GM12874 (cell line): ENCODE data around the gene MAPK10.

Experiments
- CTCF ChIP-seq: IDR thresholded peaks from 2 replicates; pipeline ENCODE4 v1.5.1; 2011; ENCODE audit warnings: low read depth, mild to moderate bottlenecking, control low read depth, low read length, moderate library complexity; ENCODE audit not compliant: insufficient read depth

MAPK10 gene

DNA sequence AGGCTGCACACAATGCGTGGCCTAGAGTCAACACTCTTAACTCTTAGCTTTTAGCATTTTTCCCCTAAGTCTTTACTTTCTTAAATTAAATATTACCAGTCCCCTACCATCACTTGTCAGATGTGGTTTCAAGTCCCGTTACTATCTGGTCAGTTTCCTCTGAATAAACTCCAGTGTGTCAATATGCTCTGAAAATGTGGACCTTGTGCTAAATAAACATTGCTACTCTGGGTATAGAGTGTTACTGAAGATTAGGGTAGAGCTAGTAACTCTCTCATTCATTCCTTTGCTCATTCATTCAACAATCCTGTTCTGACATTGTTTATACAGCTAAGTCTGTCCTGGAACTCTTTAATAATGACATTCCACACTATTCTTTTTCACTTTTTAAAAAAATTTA lies 251.0 kb downstream of the MAPK10 start:
- TF ChIP-seq CTCF, result no peak

- TF ChIP-seq CTCF, result no peak
Measured at GRCh38 chr4:86108137-86108536, 251.7 kb downstream of the MAPK10 start.

DNA sequence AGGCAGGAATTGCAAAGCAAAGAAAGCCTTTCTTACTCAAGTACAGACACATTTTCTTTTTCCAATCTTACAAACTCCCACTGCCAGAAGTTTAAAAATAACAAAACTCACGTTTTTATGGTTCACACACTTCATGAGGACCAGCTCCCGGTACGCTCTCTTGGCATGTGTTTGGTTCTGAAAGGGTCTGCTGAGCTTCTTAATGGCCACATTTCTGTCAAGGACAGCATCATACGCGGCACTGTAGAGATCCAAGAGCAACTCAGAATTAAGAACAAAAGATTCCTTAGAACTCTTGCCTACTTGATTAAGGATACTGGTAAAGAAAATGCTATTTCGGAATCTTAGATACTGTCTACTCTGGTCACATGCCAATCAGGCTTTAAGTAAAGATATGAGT lies 252.7 kb downstream of the MAPK10 start:
- TF ChIP-seq CTCF, result no peak

DNA sequence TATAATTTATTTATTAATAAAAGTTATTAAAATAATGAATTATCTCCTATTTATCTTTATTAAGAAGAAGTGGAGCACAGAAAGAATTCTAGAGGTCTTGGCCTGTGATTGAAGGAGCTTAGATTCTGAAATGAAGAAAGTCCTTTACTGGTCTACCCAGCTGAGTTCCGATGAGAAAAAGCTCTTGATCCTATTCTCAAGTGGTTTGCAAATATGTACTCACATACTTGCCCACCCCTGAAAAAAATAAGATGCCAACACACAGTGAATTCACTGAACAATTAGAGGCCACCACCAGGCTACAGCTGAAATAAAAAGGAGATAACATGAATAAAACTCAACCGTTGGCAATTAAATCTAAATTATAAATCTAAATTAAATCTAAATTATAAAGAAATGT lies 253.4 kb downstream of the MAPK10 start:
- TF ChIP-seq CTCF, result no peak

DNA sequence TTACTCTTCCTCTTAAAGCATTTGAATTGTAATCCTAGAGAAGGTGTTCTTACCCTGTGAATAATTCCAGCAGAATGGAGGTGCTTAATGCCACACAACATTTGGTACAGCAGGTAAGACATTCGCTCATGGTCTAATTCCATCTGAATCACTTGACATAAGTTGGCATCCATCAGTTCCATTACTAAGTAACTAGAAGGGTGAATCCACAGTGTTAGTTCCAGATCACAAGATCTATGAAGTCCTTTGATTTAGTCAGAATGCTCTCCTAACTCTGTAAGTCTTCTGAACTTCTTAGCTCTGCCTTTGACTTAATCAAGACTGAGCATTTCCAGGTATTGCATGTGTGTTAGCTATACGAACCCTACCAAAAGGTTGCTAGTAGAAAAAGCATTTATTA lies 258.0 kb downstream of the MAPK10 start:
- TF ChIP-seq CTCF, result no peak

GRCh38 chr4:86101410-86101809 lies 258.4 kb downstream of the MAPK10 start:
- no peak for TF ChIP-seq CTCF

- TF ChIP-seq CTCF, result no peak
Measured at GRCh38 chr4:86100539-86101215, 259.2 kb downstream of the MAPK10 start.
